Activated CD8-positive, alpha-beta memory T cell treated with anti-CD3 and anti-CD28 coated beads for 48 hours (primary cell): ENCODE results near the gene SIL1.
"Not testable (repeated sequence)": the region's sequence is repeated elsewhere in the genome, so short reads cannot be mapped to it uniquely, and the experiment has no call there.

ENCODE experiments used
- DNase-seq, 3 experiments: peaks; one replicate each; pipeline ENCODE4 v3.0.0-alpha.2; 2020; ENCODE audit warnings: low read depth in 2 of 3, low spot score in 2 of 3

Gene SIL1

DNA sequence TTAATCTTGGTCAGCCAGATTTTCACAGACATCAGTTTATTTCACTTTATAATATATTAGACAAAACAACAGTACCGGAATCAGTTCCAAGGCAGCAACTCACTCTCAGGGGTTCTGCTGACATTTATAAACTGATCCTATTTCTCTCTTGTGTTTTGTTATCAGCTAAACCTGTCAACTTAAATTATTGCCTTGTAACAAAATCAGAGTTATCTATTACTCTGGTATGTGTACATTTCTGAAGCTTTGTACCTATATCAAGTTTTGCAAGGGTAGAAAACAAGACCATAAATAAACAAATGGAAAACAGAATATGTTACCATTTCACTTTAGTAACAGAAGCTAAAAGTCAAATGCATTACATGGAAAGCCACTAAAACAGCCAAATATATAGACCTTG is 122.1 kb downstream of the SIL1 start:
- DNase-seq, result no peak

DNA sequence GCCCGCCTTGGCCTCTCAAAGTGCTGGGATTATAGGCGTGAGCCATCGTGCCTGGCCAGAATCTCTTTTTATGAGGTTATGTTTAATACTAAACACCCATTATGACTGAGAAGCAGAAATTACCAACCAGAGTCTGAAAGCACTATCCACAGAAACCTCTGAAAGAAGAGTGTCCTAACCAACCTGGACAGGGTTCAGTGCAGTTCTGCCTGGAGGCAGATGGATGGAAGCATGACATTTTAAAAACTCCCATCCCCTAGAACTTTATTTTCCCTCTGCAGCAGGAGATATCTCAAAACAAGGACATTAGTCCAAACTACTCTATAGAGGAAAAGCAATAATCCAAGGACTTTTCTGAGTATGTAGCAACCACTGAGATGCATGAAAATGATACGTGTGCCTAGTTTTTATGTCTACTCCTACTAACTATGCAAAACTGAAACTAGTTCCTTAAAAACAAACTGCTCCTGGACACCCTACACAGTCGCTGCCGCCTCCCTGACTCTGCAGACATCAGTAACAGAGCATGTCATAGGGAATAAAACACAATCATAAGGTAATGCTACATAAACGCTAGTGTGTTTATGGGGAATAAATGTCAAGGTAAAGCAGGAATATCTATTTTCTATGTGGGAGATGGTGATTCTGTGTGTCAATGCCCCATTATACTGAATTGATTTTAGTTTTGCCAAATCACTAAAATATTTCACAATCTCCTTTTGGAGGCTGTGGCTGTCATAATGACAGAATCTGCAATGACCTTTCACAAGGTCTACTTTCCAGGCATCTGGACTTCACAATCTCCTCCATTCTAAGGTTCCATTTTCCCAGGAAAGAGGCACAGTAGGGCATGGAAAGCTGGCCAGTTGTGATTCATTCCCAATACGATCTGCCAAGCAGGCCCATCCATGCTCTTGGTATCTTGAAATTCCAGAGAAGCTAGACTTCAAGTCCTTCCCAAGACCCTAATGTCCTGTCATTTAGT is 122.8 kb downstream of the SIL1 start:
- DNase-seq, result no peak

GRCh38 chr5:139073956-139074355 is 124.2 kb downstream of the SIL1 start:
- not testable (repeated sequence) for DNase-seq

DNA sequence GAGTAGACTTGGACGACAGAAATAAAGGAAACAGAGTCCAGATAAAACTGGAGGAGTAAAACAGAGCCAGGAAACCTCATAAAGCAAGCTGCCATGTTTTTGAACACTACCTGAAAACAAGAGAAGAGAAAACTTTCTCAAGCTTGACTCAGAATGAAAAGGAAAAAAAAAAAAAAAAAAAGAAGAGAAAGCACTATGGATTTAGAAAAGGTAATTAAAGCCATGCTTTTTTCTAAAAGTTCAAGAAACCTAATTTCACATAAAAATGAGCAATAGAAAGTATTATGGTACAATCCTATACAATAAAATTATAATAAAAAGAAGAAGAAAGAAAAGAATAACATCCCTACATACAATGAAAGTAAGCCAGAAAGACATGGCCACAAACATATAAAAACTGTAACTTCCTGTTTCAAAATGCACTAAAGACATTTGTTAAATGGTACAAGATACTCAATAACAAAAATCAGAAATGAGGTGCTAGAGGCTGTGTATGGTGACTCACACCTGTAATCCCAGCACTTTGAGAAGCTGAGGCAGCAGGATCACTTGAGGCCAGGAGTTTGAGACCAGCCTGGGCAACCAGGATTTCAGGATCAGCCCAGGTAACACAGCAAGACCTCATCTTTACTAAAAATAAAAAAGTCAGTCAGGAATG is 129.5 kb downstream of the SIL1 start:
- no peak for DNase-seq

DNA sequence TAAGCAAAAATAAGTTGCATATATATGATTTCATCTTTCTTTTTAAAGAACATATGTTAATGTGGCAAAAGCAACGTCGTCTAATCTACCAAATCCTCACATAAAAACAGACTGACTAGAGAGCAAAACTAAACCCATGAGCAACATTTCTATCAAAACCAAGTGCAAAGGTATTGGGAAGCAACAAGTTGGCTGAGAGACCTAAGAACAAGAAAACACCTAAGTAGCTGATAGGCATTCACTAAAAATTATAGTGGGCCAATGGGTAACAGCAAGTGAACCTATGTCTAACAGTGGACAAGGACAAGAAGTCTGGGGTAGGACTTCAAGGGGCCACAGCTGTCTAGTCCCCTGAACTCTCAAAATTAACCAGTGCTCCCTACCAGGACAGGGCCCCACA is 130.1 kb downstream of the SIL1 start:
- no peak for DNase-seq

DNA sequence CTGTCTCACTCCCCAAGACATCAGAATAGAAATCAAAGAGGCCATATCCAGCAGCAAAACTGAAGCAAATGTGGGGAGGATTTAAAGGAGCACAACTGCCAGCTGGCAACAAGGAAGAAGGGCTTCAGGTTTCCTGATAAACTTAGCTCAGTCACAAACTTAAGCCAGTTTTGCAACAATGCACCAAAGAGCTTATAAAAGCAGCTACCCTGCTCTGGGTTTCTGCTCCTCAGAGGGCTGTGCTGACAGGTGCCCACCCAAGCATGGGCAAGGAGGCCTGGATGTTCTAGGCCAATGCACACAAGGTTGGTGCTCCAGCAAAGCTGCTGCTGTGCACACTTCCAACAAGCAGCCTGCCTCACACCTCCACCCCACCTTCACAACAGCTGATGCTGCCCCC is 132.9 kb downstream of the SIL1 start:
- no peak for DNase-seq

- DNase-seq, result no peak
Measured at GRCh38 chr5:139064613-139065012, 133.6 kb downstream of the SIL1 start.

DNA sequence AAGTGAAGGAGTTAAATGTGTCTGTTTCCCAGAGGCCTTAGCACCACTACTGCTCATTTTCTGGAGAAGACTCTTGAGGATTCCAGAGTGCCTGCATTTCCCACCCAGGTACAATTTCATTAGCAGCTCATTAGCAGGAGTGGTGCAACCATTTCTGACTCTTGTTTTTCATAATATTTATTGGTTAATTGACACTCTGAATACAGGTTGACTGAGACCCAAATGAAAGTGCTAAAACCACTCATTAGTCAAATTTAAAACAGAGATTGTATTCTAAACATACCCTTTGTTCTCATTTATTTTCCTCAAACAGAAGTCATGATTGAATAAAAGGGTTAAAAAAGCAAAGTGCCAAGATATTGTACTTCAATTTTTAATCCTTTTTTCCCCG is 134.5 kb downstream of the SIL1 start:
- no peak for DNase-seq

DNA sequence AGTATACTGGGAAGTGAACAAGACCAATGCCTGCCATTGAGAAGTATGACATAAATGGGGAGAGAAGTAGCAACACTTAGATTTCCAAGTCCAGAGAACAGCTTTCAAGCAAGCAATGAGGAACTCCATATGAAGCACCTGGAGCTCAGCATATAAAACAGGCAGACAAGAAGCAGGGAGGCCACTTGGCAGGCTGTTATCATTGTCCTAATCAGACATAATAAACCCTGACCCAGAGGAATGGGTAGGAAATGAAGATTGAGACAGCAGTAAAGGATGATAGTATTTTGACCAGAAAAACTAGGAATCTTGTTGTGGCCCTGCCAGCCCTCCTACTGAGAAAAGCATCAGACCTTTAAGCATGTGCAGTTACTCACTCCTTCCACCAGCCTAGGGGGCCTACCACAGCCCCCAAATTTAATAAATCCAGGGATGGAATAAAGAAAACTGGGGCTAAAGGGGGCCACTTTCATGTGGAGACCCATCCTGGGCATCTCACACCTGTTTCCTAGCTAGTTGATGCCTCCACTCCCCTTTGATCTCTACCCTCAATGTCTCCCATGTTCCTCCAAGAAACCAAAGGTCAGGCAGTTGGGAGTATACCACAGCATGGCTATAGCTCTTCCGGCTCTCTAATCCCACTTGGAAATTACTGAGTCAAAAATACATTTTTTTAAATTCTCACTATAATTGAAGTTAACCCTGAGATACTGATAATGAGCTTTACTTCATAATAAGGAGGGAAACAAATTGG is 135.1 kb downstream of the SIL1 start:
- DNase-seq, result no peak

DNA sequence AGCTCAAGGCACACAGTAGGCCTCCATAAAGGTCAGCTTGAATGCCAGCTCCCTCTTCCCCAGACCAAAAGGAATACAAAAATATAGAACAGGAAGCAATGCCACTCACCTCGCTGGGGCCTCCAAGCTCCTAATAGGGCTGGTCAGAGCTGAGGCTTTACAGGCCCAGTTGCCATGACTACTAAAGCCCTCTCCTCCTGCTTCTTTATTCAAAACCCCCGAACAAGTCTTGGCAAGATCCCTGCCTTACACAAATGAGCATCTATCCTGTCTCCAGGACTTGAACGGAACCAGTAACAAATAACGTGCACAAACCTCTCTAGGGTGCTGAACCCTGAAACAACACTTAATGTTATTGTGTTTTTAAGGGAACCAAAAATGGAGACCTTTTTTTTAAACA is 136.3 kb downstream of the SIL1 start:
- DNase-seq, result no peak

DNA sequence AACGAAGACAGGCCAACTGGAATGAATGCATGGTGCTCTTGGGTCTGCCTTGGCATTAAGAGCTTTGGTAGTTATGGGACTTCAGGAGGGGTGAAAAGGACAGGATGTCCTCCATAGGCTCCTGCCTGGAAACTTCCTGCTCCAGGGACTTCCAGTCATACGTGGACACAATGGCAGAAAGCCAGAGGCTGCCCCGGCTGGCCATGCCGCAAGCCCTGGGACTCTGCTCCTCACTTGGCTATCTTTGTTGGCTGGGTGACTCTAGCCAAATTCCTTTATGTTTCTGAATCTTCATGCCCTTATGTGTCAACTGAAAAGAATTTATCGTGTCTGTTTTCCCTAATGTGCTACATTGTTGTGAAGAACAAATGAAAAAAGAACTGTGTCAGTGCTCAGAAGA is 136.9 kb downstream of the SIL1 start:
- DNase-seq, result no peak

DNA sequence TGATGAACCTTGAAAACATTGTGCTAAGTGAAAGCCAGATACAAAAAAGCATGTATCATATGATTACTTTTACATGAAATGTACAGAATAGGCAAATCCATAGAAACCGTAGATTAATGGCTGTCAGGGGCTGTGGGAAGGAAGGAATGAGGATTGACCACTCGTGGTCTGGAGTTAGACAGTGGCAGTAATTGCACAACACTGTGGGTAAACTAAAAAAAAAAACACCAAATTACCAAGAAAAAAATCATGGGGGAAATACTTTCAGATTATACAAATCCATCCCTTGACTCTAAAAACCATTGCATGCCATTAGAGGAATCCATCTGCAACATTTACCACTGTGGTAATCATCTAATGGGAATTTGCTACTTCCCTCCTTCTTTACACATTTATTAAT is 140.0 kb downstream of the SIL1 start:
- DNase-seq, result no peak

DNA sequence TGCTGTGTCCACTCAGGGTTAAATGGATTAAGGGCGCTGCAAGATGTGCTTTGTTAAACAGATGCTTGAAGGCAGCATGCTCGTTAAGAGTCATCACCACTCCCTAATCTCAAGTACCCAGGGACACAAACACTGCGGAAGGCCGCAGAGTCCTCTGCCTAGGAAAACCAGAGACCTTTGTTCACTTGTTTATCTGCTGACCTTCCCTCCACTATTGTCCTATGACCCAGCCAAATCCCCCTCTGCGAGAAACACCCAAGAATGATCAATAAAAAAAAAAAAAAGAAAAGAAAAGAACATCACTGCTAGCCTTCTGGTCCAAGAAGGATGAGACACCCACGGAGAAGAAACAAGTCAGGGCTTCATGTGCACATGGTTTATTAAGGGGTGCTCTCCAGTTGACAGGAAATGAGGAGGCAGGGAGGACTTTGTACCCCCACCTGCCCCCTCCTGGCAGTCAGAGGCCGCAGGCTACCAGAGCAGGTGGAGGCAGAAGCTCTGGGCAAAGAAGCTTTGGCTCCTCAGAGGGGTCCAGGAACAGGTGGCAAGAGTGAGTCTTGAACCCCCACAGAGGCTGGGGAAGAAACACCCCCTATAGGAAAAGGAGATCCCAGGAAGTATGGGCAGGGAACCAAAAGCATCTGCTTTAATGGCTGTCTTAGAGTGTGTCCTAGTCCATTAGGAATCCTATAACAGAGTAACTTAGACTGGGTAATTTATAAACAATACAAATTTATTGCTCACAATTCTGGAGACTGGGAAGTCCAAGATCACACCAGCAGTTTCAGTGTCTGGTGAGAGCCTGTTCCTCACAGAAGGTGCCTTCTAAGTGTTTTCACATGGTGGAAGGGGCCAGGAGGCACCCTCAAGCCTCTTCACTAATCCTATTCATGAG is 140.9 kb downstream of the SIL1 start:
- not testable (repeated sequence) for DNase-seq

DNA sequence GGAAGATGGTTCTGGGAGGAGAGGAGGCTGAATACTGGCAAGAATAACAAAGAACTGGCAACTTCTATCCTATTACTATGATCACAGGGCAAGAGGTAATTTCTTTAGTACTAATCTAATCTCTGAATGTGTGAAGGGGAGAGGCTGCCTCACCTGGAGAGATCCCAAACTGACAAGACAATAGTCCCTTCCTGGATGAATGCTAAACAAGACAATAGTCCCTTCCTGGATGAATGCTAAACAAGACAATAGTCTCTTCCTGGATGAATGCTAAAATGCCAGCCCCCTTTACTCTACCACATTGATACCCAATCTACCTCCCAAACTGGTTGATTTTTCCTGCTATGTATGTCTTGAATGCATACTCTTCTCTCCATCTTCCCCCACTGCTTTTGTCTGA is 145.2 kb downstream of the SIL1 start:
- no peak for DNase-seq

DNA sequence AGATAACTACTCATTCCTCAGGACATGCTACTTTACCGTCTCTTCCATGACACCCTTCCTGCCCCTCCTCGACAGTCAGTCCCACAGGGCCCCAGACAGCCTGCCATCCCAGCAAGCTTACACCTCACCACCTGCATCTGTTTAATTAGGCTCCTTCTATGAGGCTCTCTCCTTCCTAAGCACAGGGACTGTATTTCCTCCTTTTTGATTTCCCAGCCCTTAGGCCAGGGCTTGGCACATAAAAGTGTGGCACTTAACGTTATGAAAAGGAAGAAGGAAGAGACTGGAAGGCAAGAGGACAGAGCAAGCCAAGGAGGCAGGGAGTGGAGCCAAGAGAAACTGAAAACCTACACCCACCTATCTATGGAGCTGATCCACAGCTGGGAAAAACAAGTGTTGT is 146.8 kb downstream of the SIL1 start:
- no peak for DNase-seq

- no peak for DNase-seq
Measured at GRCh38 chr5:139050432-139050831, 147.7 kb downstream of the SIL1 start.

DNA sequence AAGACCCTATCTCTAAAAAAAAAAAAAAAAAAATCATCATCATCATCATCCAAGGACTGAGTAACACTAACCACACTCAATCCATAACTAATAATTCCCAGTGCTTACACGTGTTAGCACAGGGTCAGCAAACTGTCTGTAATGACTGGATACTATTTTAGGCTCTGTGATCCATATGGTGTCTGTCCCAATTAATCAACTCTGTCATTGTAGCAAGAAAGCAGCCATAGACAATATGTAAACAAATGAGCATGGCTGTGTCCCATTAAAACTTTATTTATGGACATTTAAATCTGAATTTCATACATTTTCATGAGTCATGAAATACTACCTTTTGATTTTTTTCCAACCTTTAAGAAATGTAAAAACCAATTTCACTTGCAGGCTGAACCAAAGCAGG is 148.4 kb downstream of the SIL1 start:
- no peak for DNase-seq

DNA sequence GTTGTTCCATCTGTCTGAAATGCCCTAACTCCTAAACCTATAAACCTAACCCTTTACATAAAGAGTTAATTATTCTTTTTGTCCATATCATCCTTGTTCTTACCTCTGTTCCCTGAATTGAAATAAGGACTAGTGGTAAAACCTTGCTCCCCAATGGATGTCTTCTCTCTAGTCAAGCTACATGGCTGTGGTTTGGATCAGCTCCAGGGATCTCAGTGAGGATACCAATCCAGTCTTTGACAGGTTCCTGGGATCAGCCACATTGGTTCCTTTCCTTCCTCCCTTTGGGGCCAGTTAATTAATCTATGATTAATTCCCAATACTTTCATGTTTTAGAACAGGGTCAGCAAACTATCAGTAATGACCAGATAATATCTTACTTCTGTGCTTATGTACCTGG is 151.6 kb downstream of the SIL1 start:
- no peak for DNase-seq

DNA sequence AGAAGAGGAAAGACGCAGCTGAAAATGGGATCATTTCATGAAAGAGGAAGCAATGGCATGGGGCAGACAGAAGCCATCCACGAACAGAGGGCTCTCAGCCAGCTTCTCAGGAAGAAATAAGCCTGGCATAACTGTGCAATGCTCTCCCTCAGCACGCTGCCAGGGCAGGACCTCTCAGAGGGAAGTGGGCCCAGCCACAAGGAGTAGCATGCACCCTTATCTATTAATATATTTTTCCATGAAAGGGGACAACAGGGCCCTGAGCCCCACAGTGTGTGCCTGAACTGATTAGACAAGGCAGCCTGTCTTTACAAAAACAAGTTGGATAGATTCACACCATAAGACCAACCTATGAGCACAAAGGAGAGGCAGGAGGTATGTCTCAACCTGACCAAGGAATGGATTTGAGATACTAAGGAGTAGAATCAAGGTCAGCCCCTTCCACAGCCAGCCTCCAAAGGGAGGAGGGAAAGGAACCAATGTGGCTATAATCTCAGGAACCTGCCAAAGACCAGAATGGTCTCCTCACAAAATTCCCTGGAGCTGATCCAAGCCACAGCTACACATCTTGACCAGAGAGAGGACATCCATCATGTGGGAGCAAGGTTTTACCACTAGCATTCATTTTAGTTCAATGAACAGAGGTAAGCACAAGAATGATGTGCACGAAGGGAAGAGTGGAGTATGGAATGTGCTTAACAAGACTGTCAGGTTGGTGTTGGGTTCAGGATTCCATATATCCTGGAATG is 154.8 kb downstream of the SIL1 start:
- DNase-seq, result no peak

- DNase-seq, result no peak
Measured at GRCh38 chr5:139040081-139040480, 158.1 kb downstream of the SIL1 start.
